ENCODE measurements around the gene AOC3. TPM values are rescaled to one million over a fixed set of nuclear protein-coding genes. Genes with fewer than 3 reads are reported as not detected.
"Not testable (repeated sequence)": the region's sequence is repeated elsewhere in the genome, so short reads cannot be mapped to it uniquely, and the experiment has no call there.

Gene AOC3
- total RNA-seq, 1 experiment from 2014 or later = 0.23 TPM

GRCh38 chr17:42867694-42868261 is 16.8 kb downstream of the AOC3 start:
- not testable (repeated sequence) for DNase-seq (ENCODE audit: low spot score)

GRCh38 chr17:42868338-42868737 is 17.3 kb downstream of the AOC3 start:
- DNase-seq (ENCODE audit: low spot score) = no peak

GRCh38 chr17:42871647-42872046 is 20.6 kb downstream of the AOC3 start:
- DNase-seq (ENCODE audit: low spot score) = no peak

- peak; percentile 77 for DNase-seq (ENCODE audit: low spot score)
Measured at GRCh38 chr17:42872251-42872965, 21.4 kb downstream of the AOC3 start.

- DNase-seq (ENCODE audit: low spot score) = no peak
Measured at GRCh38 chr17:42873315-42873714, 22.3 kb downstream of the AOC3 start.

- not testable (repeated sequence) for DNase-seq (ENCODE audit: low spot score)
Measured at GRCh38 chr17:42873932-42874695, 23.1 kb downstream of the AOC3 start.

GRCh38 chr17:42877037-42877436 is 26.0 kb downstream of the AOC3 start:
- DNase-seq (ENCODE audit: low spot score) = no peak

GRCh38 chr17:42878123-42878880 is 27.3 kb downstream of the AOC3 start:
- DNase-seq (ENCODE audit: low spot score) = no peak

- DNase-seq (ENCODE audit: low spot score) = no peak
Measured at GRCh38 chr17:42878924-42879595, 28.1 kb downstream of the AOC3 start.

GRCh38 chr17:42879596-42879985 is 28.6 kb downstream of the AOC3 start:
- DNase-seq (ENCODE audit: low spot score) = no peak

GRCh38 chr17:42880776-42881310 is 29.8 kb downstream of the AOC3 start:
- DNase-seq (ENCODE audit: low spot score) = no peak

- not testable (repeated sequence) for DNase-seq (ENCODE audit: low spot score)
Measured at GRCh38 chr17:42881706-42882105, 30.7 kb downstream of the AOC3 start.

- DNase-seq (ENCODE audit: low spot score) = no peak
Measured at GRCh38 chr17:42882166-42882565, 31.2 kb downstream of the AOC3 start.

- DNase-seq (ENCODE audit: low spot score) = no peak
Measured at GRCh38 chr17:42883802-42884558, 33.0 kb downstream of the AOC3 start.

GRCh38 chr17:42885806-42886205 is 34.8 kb downstream of the AOC3 start:
- not testable (repeated sequence) for DNase-seq (ENCODE audit: low spot score)

GRCh38 chr17:42886283-42887176 is 35.5 kb downstream of the AOC3 start:
- DNase-seq (ENCODE audit: low spot score) = no peak

- no peak for DNase-seq (ENCODE audit: low spot score)
Measured at GRCh38 chr17:42889809-42890208, 38.8 kb downstream of the AOC3 start.

GRCh38 chr17:42891539-42892152 is 40.6 kb downstream of the AOC3 start:
- DNase-seq (ENCODE audit: low spot score) = no peak

- DNase-seq (ENCODE audit: low spot score) = no peak
Measured at GRCh38 chr17:42893359-42893758, 42.4 kb downstream of the AOC3 start.

Data from HT-29 (cell line).